Liver (tissue), 9 donors: ENCODE results near the gene PLB1. TPM values are rescaled to one million over a fixed set of nuclear protein-coding genes. Genes with fewer than 3 reads are reported as not detected.

Experiments used
- DNase-seq: peaks from one replicate; pipeline ENCODE4 v3.0.0-alpha.2; 2017; ENCODE audit warnings: low spot score
- H3K27ac ChIP-seq, 2 donors: one replicate each; pipeline ENCODE4 v1.7.0; 2013; ENCODE audit warnings: inconsistent platforms in 2 of 2, low read length in 2 of 2, control low read depth in 1 of 2, low read depth in 1 of 2, mild to moderate bottlenecking in 1 of 2
- H3K27me3 ChIP-seq, 4 donors: one replicate each; pipeline versions ENCODE4 v1.6.1 to v1.7.0; 2013; ENCODE audit warnings: low read length in 3 of 4, inconsistent platforms in 1 of 4, mild to moderate bottlenecking in 1 of 4, moderate library complexity in 1 of 4; ENCODE audit not compliant: control insufficient read depth in 4 of 4, insufficient read depth in 4 of 4
- H3K36me3 ChIP-seq, 4 donors: one replicate each; pipeline versions ENCODE4 v1.6.1 to v1.7.0; 2013; ENCODE audit warnings: low read length in 3 of 4, mild to moderate bottlenecking in 3 of 4, low read depth in 1 of 4, moderate library complexity in 1 of 4; ENCODE audit not compliant: control insufficient read depth in 4 of 4, insufficient read depth in 3 of 4
- H3K4me1 ChIP-seq, 4 donors: one replicate each; pipeline versions ENCODE4 v1.6.1 to v1.7.0; 2013; ENCODE audit warnings: low read length in 3 of 4, mild to moderate bottlenecking in 3 of 4, moderate library complexity in 1 of 4; ENCODE audit not compliant: control insufficient read depth in 4 of 4, insufficient read depth in 4 of 4
- H3K4me3 ChIP-seq, 3 donors: one replicate each; pipeline versions ENCODE4 v1.6.1 to v1.7.0; 2013; ENCODE audit warnings: low read length in 3 of 3, control low read depth in 1 of 3, low read depth in 1 of 3, mild to moderate bottlenecking in 1 of 3
- H3K9ac ChIP-seq, 2 donors: one replicate each; pipeline ENCODE4 v1.7.0; 2013; ENCODE audit warnings: low read length in 2 of 2, mild to moderate bottlenecking in 2 of 2, moderate library complexity in 2 of 2, control low read depth in 1 of 2, low read depth in 1 of 2
- H3K9me3 ChIP-seq, 4 donors: one replicate each; pipeline versions ENCODE4 v1.6.1 to v1.7.0; 2013; ENCODE audit warnings: low read length in 3 of 4; ENCODE audit not compliant: control insufficient read depth in 4 of 4
- EGR1 ChIP-seq, 2 donors: IDR thresholded peaks; 2 replicates each; pipeline ENCODE4 v1.6.1; 2016 to 2018; ENCODE audit warnings: antibody characterized with exemption in 2 of 2, low read depth in 2 of 2
- FOXA1 ChIP-seq: IDR thresholded peaks from 2 replicates; pipeline ENCODE4 v1.6.1; 2016; ENCODE audit warnings: antibody characterized with exemption
- HNF4A ChIP-seq, 2 donors: conservative IDR thresholded peaks; 2 replicates each; pipeline ENCODE4 v1.6.1; 2016; ENCODE audit warnings: antibody characterized with exemption in 2 of 2, mild to moderate bottlenecking in 2 of 2
- HNF4G ChIP-seq: IDR thresholded peaks from 2 replicates; pipeline ENCODE4 v1.6.1; 2016; ENCODE audit warnings: antibody characterized with exemption
- JUND ChIP-seq, 2 donors: IDR thresholded peaks; 2 replicates each; pipeline ENCODE4 v1.6.1; 2016; ENCODE audit warnings: antibody characterized with exemption in 2 of 2
- RXRA ChIP-seq, 2 donors: IDR thresholded peaks; 2 replicates each; pipeline ENCODE4 v1.6.1; 2017 to 2018; ENCODE audit warnings: antibody characterized with exemption in 2 of 2, mild to moderate bottlenecking in 1 of 2
- SP1 ChIP-seq: IDR thresholded peaks from 2 replicates; pipeline ENCODE4 v1.6.1; 2018; ENCODE audit warnings: antibody characterized with exemption, mild to moderate bottlenecking
- TAF1 ChIP-seq: conservative IDR thresholded peaks from 2 replicates; pipeline ENCODE4 v1.6.1; 2016; ENCODE audit warnings: antibody characterized with exemption, mild to moderate bottlenecking
- WGBS: extraction: QIAGEN DNeasy Blood & Tissue Kit; methylation state at CpG from one replicate; pipeline ENCODE4 v1.1.7; 2013; 5-methylcytosine and 5-hydroxymethylcytosine counted together
- polyA plus RNA-seq, 2 donors: library from polyadenylated mRNA; stranded (reverse) in 1 of 2; unstranded in 1 of 2; fragments of 200-250 nt in 1 of 2; fragments of >200 nt in 1 of 2; fragmentation: Nextera tagmentation in 1 of 2; extraction: Ambion mirVana in 1 of 2; gene quantifications; one replicate each; pipeline versions ENCODE4 v1.2.1 to v1.2.3, GENCODE V29; 2013 to 2015
- total RNA-seq, 2 donors: library from RNA; depleted of rRNA; stranded (reverse); fragments of >200 nt; gene quantifications; one replicate each; pipeline ENCODE4 v1.2.3, GENCODE V29; 2014
- TF ChIP-seq, protein P1 (sequence below): IDR thresholded peaks from 2 replicates; pipeline ENCODE4 v1.6.1; 2016; ENCODE audit warnings: antibody characterized with exemption
- TF ChIP-seq, protein P2 (sequence below): IDR thresholded peaks from 2 replicates; pipeline ENCODE4 v1.6.1; 2016; ENCODE audit warnings: antibody characterized with exemption
- TF ChIP-seq, protein P3 (sequence below): fragments of 150-350 bp; IDR thresholded peaks from 2 replicates; pipeline ENCODE4 v1.5.1; 2017; ENCODE audit warnings: improper control_type of control experiment, low read depth, low read length; ENCODE audit not compliant: missing input control
- TF ChIP-seq, protein P4 (sequence below): IDR thresholded peaks from 2 replicates; pipeline ENCODE4 v1.6.1; 2016; ENCODE audit warnings: antibody characterized with exemption, mild to moderate bottlenecking
- donor health status: healthy.
- donor health status: healthy.
- donor health status: healthy.
- donor health status: healthy.
- donor health status: healthy.

Gene PLB1
- total and polyA plus RNA-seq, 4 donors, result 0.58 to 4.5 (median 1.6) TPM

DNA sequence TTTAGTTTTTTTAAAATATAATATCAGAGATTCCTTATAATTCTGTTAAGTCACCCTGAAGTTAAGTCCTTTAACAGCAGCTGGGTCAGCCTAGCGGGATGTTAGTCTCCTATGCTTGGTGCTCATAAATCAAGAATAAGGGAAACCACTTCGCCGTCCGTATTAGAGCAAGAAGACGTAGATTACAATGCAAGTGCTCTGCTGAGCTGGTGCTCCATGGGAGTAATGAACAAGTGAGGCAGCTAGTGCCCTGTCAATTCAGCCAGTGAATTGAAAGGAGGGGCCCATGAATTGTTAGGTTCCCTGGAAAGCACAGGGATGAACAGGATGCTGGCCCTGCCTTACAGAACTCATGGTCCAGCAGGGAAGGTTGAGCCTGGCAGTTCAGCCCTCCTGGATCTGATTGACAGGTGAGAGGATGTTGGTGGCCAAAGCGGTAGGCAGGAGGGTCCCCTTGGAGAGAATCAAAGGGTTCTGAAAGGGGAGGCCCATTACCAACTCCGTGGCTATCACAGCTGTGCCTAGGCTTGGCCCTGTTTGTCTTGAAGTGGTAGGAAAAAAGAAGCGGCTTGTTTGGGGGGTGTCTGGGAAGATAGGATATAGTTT is 30.8 kb downstream of the PLB1 start:
- 92% methylated on average over 8 of the region's 8 CpGs for WGBS
- TF ChIP-seq FOXA1 (no peak), TAF1 (no peak), HNF4G (no peak), RXRA (IDR thresholded peaks at IDR 0.05) (no peak), HNF4A (conservative IDR thresholded peaks at IDR 0.05) (no peak)
- TF ChIP-seq, protein P1, sequence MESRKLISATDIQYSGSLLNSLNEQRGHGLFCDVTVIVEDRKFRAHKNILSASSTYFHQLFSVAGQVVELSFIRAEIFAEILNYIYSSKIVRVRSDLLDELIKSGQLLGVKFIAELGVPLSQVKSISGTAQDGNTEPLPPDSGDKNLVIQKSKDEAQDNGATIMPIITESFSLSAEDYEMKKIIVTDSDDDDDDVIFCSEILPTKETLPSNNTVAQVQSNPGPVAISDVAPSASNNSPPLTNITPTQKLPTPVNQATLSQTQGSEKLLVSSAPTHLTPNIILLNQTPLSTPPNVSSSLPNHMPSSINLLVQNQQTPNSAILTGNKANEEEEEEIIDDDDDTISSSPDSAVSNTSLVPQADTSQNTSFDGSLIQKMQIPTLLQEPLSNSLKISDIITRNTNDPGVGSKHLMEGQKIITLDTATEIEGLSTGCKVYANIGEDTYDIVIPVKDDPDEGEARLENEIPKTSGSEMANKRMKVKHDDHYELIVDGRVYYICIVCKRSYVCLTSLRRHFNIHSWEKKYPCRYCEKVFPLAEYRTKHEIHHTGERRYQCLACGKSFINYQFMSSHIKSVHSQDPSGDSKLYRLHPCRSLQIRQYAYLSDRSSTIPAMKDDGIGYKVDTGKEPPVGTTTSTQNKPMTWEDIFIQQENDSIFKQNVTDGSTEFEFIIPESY, result no peak
- TF ChIP-seq, protein P2, sequence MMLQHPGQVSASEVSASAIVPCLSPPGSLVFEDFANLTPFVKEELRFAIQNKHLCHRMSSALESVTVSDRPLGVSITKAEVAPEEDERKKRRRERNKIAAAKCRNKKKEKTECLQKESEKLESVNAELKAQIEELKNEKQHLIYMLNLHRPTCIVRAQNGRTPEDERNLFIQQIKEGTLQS, result no peak
- DNase-seq, result no peak
- H3K27ac ChIP-seq, result no peak overlapping the region
- H3K4me1 ChIP-seq, result no peaks in the 10 kb centered on the region
- H3K9ac ChIP-seq, result no peak overlapping the region
- peaks cover 0 to 4% (median 0%) of the 10 kb centered on the region in 4 donors for H3K27me3 ChIP-seq
- no peaks in the 10 kb centered on the region for H3K9me3 ChIP-seq
- H3K4me3 ChIP-seq, result no peak overlapping the region
- no peaks in the 10 kb centered on the region for H3K36me3 ChIP-seq

DNA sequence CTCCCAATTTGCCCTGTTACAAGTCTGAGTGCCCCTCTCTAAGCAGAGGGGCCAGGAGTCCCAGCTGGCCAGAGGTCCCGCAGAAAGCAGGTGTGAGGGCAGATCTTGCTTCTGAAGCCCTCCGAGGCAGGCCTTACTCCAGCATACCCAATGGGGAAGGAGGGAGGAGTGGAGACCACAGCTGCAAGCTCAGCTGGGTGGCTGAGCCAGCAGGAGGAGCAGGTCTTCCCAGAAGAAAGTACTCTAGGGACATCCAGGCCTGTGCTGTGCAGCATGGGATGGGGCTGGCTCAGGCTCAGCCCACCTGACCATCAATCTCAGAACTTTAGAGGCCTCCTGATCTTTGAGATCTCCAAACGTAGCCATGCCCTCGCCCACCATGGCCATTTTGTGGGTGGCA is 31.3 kb downstream of the PLB1 start:
- DNase-seq, result no peak
- WGBS, result 91% methylated on average over 4 of the region's 4 CpGs
- H3K4me3 ChIP-seq, result no peak overlapping the region
- TF ChIP-seq, protein P3, sequence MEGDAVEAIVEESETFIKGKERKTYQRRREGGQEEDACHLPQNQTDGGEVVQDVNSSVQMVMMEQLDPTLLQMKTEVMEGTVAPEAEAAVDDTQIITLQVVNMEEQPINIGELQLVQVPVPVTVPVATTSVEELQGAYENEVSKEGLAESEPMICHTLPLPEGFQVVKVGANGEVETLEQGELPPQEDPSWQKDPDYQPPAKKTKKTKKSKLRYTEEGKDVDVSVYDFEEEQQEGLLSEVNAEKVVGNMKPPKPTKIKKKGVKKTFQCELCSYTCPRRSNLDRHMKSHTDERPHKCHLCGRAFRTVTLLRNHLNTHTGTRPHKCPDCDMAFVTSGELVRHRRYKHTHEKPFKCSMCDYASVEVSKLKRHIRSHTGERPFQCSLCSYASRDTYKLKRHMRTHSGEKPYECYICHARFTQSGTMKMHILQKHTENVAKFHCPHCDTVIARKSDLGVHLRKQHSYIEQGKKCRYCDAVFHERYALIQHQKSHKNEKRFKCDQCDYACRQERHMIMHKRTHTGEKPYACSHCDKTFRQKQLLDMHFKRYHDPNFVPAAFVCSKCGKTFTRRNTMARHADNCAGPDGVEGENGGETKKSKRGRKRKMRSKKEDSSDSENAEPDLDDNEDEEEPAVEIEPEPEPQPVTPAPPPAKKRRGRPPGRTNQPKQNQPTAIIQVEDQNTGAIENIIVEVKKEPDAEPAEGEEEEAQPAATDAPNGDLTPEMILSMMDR, result no peak
- TF ChIP-seq JUND (IDR thresholded peaks at IDR 0.05) (no peak), SP1 (no peak), FOXA1 (no peak), EGR1 (IDR thresholded peaks at IDR 0.05; ENCODE audit: low read depth in 2 of 2) (no peak)
- TF ChIP-seq, protein P4, sequence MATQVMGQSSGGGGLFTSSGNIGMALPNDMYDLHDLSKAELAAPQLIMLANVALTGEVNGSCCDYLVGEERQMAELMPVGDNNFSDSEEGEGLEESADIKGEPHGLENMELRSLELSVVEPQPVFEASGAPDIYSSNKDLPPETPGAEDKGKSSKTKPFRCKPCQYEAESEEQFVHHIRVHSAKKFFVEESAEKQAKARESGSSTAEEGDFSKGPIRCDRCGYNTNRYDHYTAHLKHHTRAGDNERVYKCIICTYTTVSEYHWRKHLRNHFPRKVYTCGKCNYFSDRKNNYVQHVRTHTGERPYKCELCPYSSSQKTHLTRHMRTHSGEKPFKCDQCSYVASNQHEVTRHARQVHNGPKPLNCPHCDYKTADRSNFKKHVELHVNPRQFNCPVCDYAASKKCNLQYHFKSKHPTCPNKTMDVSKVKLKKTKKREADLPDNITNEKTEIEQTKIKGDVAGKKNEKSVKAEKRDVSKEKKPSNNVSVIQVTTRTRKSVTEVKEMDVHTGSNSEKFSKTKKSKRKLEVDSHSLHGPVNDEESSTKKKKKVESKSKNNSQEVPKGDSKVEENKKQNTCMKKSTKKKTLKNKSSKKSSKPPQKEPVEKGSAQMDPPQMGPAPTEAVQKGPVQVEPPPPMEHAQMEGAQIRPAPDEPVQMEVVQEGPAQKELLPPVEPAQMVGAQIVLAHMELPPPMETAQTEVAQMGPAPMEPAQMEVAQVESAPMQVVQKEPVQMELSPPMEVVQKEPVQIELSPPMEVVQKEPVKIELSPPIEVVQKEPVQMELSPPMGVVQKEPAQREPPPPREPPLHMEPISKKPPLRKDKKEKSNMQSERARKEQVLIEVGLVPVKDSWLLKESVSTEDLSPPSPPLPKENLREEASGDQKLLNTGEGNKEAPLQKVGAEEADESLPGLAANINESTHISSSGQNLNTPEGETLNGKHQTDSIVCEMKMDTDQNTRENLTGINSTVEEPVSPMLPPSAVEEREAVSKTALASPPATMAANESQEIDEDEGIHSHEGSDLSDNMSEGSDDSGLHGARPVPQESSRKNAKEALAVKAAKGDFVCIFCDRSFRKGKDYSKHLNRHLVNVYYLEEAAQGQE, result no peak
- H3K9me3 ChIP-seq, result no peaks in the 10 kb centered on the region
- no peak overlapping the region for H3K27ac ChIP-seq
- no peak overlapping the region for H3K9ac ChIP-seq
- no peaks in the 10 kb centered on the region for H3K4me1 ChIP-seq
- peaks cover 0 to 4% (median 0%) of the 10 kb centered on the region in 4 donors for H3K27me3 ChIP-seq
- no peaks in the 10 kb centered on the region for H3K36me3 ChIP-seq
